Activated CD4-positive, alpha-beta T cell treated with anti-CD3 and anti-CD28 coated beads, Interleukin-2, amount 10 ng/mL, durations not matched to agents 24 days and 14 days (primary cell): ENCODE measurements around the gene FUT7. TPM values are rescaled to one million over a fixed set of nuclear protein-coding genes. Genes with fewer than 3 reads are reported as not detected.
"Not testable (repeated sequence)": the region's sequence is repeated elsewhere in the genome, so short reads cannot be mapped to it uniquely, and the experiment has no call there.

Source experiments
- DNase-seq: peaks from one replicate; pipeline ENCODE4 v3.0.0; 2022
- H3K27ac Mint-ChIP-seq: one replicate; pipeline ENCODE4 v1.8.0; 2022; ENCODE audit warnings: mild to moderate bottlenecking, mixed read lengths
- H3K27me3 Mint-ChIP-seq: one replicate; pipeline ENCODE4 v1.8.0; 2022; ENCODE audit warnings: mixed read lengths
- H3K36me3 Mint-ChIP-seq: one replicate; pipeline ENCODE4 v1.8.0; 2022; ENCODE audit warnings: low read depth, mild to moderate bottlenecking, mixed read lengths
- H3K4me1 Mint-ChIP-seq: one replicate; pipeline ENCODE4 v1.8.0; 2021; ENCODE audit warnings: mixed read lengths
- H3K4me3 Mint-ChIP-seq: one replicate; pipeline ENCODE4 v1.8.0; 2022; ENCODE audit warnings: mild to moderate bottlenecking, moderate library complexity, mixed read lengths
- H3K9me3 Mint-ChIP-seq: one replicate; pipeline ENCODE4 v1.8.0; 2021; ENCODE audit warnings: mixed read lengths
- intact Hi-C: fragments of 100-400 bp; cut with micrococcal nuclease; formaldehyde crosslinking; loops from one replicate; pipeline ENCODE4 v1.15.1; 2023
- total RNA-seq: library from RNA; stranded (reverse); gene quantifications from 2 replicates; pipeline ENCODE4 v1.2.3, GENCODE V29; 2022

Gene FUT7
- total RNA-seq, 1 donor from 2014 or later = not detected

GRCh38 chr9:137070906-137071275, 39.0 kb upstream of the FUT7 start:
- no peaks in the 10 kb centered on the region for H3K9me3 Mint-ChIP-seq

GRCh38 chr9:137070201-137070905, 38.5 kb upstream of the FUT7 start, which contains the start of gene SAPCD2:
SAPCD2 (minus strand) TSS chr9:137070557; CDS start chr9:137070460, 97 bp downstream.
- peaks cover 20% of the 10 kb centered on the region for H3K4me1 Mint-ChIP-seq
- peaks cover 5% of the 10 kb centered on the region for H3K36me3 Mint-ChIP-seq
- H3K9me3 Mint-ChIP-seq = no peaks in the 10 kb centered on the region
- peak within 1 kb of the TSS; percentile 68 for H3K27ac Mint-ChIP-seq
- peak; percentile 96 for DNase-seq
- H3K27me3 Mint-ChIP-seq = no peaks in the 10 kb centered on the region
- intact Hi-C loops = loop anchor here (2.0 kb wide), 1 partner anchor 16 kb away; the partner anchor contains the start of gene MAN1B1
- H3K4me3 Mint-ChIP-seq = peak within 1 kb of the TSS; percentile 80

More at GRCh38 chr9:137070906-137071275, 39.0 kb upstream of the FUT7 start:
- intact Hi-C loops = loop anchor here (2.0 kb wide), 1 partner anchor 16 kb away; the partner anchor contains the start of gene MAN1B1
- Mint-ChIP-seq H3K27ac (peak overlapping the region; percentile 68), H3K4me1 (peaks cover 20% of the 10 kb centered on the region), H3K36me3 (peaks cover 5% of the 10 kb centered on the region), H3K27me3 (no peaks in the 10 kb centered on the region), H3K4me3 (peak overlapping the region; percentile 80)
- DNase-seq = no peak

DNA sequence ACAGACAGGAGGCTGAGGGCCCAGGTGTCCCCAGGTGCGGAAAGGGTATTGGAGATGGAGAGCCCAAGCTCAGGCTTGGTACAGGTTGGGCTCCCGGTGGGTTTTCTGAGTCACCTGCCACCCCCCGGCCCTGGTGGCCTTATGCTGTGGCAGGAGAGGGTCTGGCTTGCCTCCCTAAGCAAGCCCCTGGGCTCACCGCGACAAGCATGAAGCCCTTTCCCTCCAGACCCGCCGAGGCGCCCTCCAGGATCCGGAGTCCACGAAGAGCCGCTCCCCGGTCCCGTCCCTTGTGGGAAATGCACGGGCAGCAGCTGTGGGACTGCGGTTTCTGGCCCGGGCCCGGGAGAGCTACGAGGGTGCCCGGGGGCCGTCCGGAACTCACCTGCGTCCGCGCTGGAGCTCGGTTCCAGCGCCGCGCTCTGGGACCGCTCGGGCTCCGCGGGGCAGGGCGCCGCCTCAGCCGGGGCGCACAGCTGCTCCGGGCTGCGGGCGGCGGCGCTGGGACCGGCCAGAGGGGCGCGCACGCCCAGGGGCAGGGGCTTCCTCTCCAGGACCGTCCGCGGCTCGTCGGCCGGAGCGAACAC, 37.7 kb upstream of the FUT7 start:
- Mint-ChIP-seq H3K4me3 (peak overlapping the region; percentile 74), H3K27me3 (no peaks in the 10 kb centered on the region), H3K9me3 (no peaks in the 10 kb centered on the region), H3K4me1 (peaks cover 20% of the 10 kb centered on the region), H3K36me3 (peaks cover 5% of the 10 kb centered on the region), H3K27ac (no peak overlapping the region)
- intact Hi-C loops = loop anchor here (2.0 kb wide), 1 partner anchor 17 kb away; the partner anchor contains the start of gene MAN1B1
- DNase-seq = peak; percentile 74

- no peaks in the 10 kb centered on the region for H3K9me3 Mint-ChIP-seq
- H3K4me1 Mint-ChIP-seq = peaks cover 23% of the 10 kb centered on the region
- H3K4me3 Mint-ChIP-seq = peak overlapping the region; percentile 74
- H3K27ac Mint-ChIP-seq = no peak overlapping the region
- no peak for DNase-seq
- H3K27me3 Mint-ChIP-seq = no peaks in the 10 kb centered on the region
- intact Hi-C loops = no loop called here
- peaks cover 8% of the 10 kb centered on the region for H3K36me3 Mint-ChIP-seq
These were observed 36.9 kb upstream of the FUT7 start for GRCh38 chr9:137068539-137069507.

GRCh38 chr9:137067860-137068538, 36.1 kb upstream of the FUT7 start:
- Mint-ChIP-seq H3K27ac (peak overlapping the region; percentile 64), H3K4me1 (peaks cover 23% of the 10 kb centered on the region), H3K4me3 (peak overlapping the region; percentile 76), H3K9me3 (no peaks in the 10 kb centered on the region), H3K27me3 (no peaks in the 10 kb centered on the region), H3K36me3 (peaks cover 8% of the 10 kb centered on the region)
- intact Hi-C loops = loop anchor here (1.0 kb wide), 1 partner anchor 22 kb away; the partner anchor contains the start of gene NPDC1
- peak; percentile 96 for DNase-seq

GRCh38 chr9:137066096-137066861, 34.4 kb upstream of the FUT7 start:
- no peaks in the 10 kb centered on the region for H3K27me3 Mint-ChIP-seq
- no peak overlapping the region for H3K4me3 Mint-ChIP-seq
- peaks cover 17% of the 10 kb centered on the region for H3K4me1 Mint-ChIP-seq
- no peak for DNase-seq
- H3K9me3 Mint-ChIP-seq = no peaks in the 10 kb centered on the region
- intact Hi-C loops = no loop called here
- H3K27ac Mint-ChIP-seq = no peak overlapping the region
- peaks cover 8% of the 10 kb centered on the region for H3K36me3 Mint-ChIP-seq

GRCh38 chr9:137065336-137065967, 33.6 kb upstream of the FUT7 start:
- no peak for DNase-seq
- Mint-ChIP-seq H3K36me3 (peaks cover 8% of the 10 kb centered on the region), H3K4me3 (no peak overlapping the region), H3K9me3 (no peaks in the 10 kb centered on the region), H3K27me3 (no peaks in the 10 kb centered on the region), H3K4me1 (peaks cover 12% of the 10 kb centered on the region), H3K27ac (no peak overlapping the region)
- intact Hi-C loops = loop anchor here (2.0 kb wide), 1 partner anchor 37 kb away; the partner anchor contains the start of gene ABCA2

GRCh38 chr9:137064880-137065164, 32.9 kb upstream of the FUT7 start:
- no peak overlapping the region for H3K4me3 Mint-ChIP-seq
- intact Hi-C loops = loop anchor here (2.0 kb wide), 1 partner anchor 36 kb away; the partner anchor contains the start of gene ABCA2
- no peak for DNase-seq
- no peaks in the 10 kb centered on the region for H3K9me3 Mint-ChIP-seq
- no peak overlapping the region for H3K27ac Mint-ChIP-seq
- H3K27me3 Mint-ChIP-seq = no peaks in the 10 kb centered on the region
- H3K36me3 Mint-ChIP-seq = peaks cover 8% of the 10 kb centered on the region
- H3K4me1 Mint-ChIP-seq = peaks cover 12% of the 10 kb centered on the region

DNA sequence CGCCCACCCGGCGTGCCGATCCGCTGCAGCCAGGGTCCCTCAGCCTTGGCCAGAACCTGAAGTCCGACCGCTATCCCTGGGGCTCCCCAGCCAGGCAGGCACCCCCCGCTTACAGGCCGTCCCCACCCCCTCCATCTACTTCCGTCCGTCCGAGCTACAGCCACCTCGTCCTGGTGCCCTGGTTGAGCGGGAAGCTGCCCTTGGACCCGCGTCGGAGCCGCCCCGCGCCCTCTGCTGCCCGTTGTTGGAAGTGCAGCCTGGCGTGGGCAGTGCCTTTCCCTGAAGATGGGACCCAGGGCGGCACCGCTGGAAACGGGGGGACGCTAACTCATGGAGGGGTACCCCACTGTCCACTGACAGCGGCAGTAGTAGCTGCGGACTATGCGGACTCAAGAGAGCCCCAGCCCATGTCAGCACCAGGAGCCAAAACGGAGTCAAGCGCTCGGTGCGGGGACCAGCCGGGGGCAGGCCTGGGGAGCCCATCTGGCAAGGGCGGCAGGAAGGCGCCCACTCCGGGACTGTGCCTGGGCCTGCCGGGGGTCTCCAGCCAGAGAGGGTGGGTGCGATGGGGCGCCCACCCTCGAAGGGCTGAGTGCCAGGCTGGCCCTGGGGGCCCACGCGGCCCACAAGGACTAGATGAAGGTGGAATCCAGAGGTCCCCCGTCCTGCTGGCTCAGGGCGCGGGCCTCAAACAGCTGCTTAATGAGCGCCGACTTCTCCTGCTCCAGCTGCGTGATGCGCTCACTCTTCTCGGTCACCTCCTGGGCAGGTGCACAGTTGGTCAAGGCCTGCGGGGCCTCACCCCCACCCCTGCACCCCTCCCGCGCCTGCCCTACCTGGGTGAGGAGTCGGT, 32.4 kb upstream of the FUT7 start:
- Mint-ChIP-seq H3K27me3 (no peaks in the 10 kb centered on the region), H3K36me3 (peaks cover 8% of the 10 kb centered on the region), H3K27ac (peak overlapping the region; percentile 13), H3K4me3 (no peak overlapping the region), H3K4me1 (peaks cover 12% of the 10 kb centered on the region), H3K9me3 (no peaks in the 10 kb centered on the region)
- DNase-seq = peak; percentile 91
- intact Hi-C loops = loop anchor here (2.0 kb wide), 1 partner anchor 35 kb away; the partner anchor contains the start of gene ABCA2

- Mint-ChIP-seq H3K36me3 (peaks cover 8% of the 10 kb centered on the region), H3K4me1 (peaks cover 10% of the 10 kb centered on the region), H3K9me3 (no peaks in the 10 kb centered on the region), H3K27me3 (no peaks in the 10 kb centered on the region), H3K27ac (no peak overlapping the region), H3K4me3 (no peak overlapping the region)
- no peak for DNase-seq
- intact Hi-C loops = loop anchor here (2.0 kb wide), 1 partner anchor 35 kb away; the partner anchor contains the start of gene ABCA2
These were observed 31.6 kb upstream of the FUT7 start for GRCh38 chr9:137063311-137064026.

- H3K4me3 Mint-ChIP-seq, DNase-seq, H3K36me3 Mint-ChIP-seq, H3K27me3 Mint-ChIP-seq, intact Hi-C loops, H3K9me3 Mint-ChIP-seq, H3K27ac Mint-ChIP-seq, H3K4me1 Mint-ChIP-seq: not testable (repeated sequence)
These were observed 30.9 kb upstream of the FUT7 start for GRCh38 chr9:137062798-137063197.
